Cardiac septum (tissue), 1 donor: ENCODE data around the gene ITGAX. TPM values are rescaled to one million over a fixed set of nuclear protein-coding genes. Genes with fewer than 3 reads are reported as not detected.
A peak's percentile ranks its signal among the peaks of the same experiment; 100 is the strongest.

Experiments
- DNase-seq: peaks from one replicate; pipeline ENCODE4 v3.0.0-alpha.2; 2020; ENCODE audit warnings: low spot score
- intact Hi-C: fragments of 100-400 bp; cut with DNase I; formaldehyde crosslinking; loops from one replicate; pipeline ENCODE4 v1.14.0; 2022
- total RNA-seq: library from RNA; stranded (reverse); fragmentation: NEBNext Ultra II Directional; extraction: Animal tissue kit (Norgen Biotek cat#: 25700); gene quantifications from one replicate; pipeline ENCODE4 v1.2.1, GENCODE V29; 2021
- donor health status: DM: no; HTN: no; CAD: no.

The ITGAX gene
- total RNA-seq, 1 donor from 2014 or later = 5.9 TPM

- DNase-seq = peak; percentile 57
- intact Hi-C loops = no loop called here
These were observed 10.3 kb upstream of the ITGAX start for GRCh38 chr16:31344712-31345111.

- intact Hi-C loops = no loop called here
- peak; percentile 10 for DNase-seq
These were observed 7.5 kb upstream of the ITGAX start for GRCh38 chr16:31347445-31347844.

- DNase-seq = no peak
- intact Hi-C loops = no loop called here
These were observed 6.4 kb upstream of the ITGAX start for GRCh38 chr16:31348579-31348978.

GRCh38 chr16:31350275-31351005, 4.5 kb upstream of the ITGAX start:
- intact Hi-C loops = no loop called here
- DNase-seq = no peak

- intact Hi-C loops = no loop called here
- DNase-seq = no peak
These were observed 3.6 kb upstream of the ITGAX start for GRCh38 chr16:31351246-31351941.

- intact Hi-C loops = no loop called here
- peak; percentile 85 for DNase-seq
These were observed 3.0 kb upstream of the ITGAX start for GRCh38 chr16:31351942-31352325.

GRCh38 chr16:31352376-31353115, 2.4 kb upstream of the ITGAX start:
- intact Hi-C loops = no loop called here
- DNase-seq = peak; percentile 82

- intact Hi-C loops = no loop called here
These were observed 590 bp downstream of the ITGAX start for GRCh38 chr16:31355431-31356100.

GRCh38 chr16:31356566-31357323, 1.8 kb downstream of the ITGAX start:
- peak; percentile 77 for DNase-seq
- intact Hi-C loops = no loop called here

More at GRCh38 chr16:31355431-31356100, 590 bp downstream of the ITGAX start:
- DNase-seq = peak; percentile 50

- DNase-seq = peak; percentile 57
These were observed 2.5 kb downstream of the ITGAX start for GRCh38 chr16:31357324-31358109.

GRCh38 chr16:31360251-31360650, 5.3 kb downstream of the ITGAX start:
- intact Hi-C loops = no loop called here
- peak; percentile 65 for DNase-seq

More at GRCh38 chr16:31357324-31358109, 2.5 kb downstream of the ITGAX start:
- intact Hi-C loops = no loop called here

- intact Hi-C loops = no loop called here
- peak; percentile 62 for DNase-seq
These were observed 6.5 kb downstream of the ITGAX start for GRCh38 chr16:31361201-31362110.

- intact Hi-C loops = no loop called here
- DNase-seq = peak; percentile 50
These were observed 7.8 kb downstream of the ITGAX start for GRCh38 chr16:31362476-31363405.

GRCh38 chr16:31363721-31364120, 8.7 kb downstream of the ITGAX start:
- peak; percentile 44 for DNase-seq
- intact Hi-C loops = no loop called here

GRCh38 chr16:31364421-31364820, 9.4 kb downstream of the ITGAX start:
- DNase-seq = no peak
- intact Hi-C loops = no loop called here

GRCh38 chr16:31365131-31365865, 10.3 kb downstream of the ITGAX start:
- intact Hi-C loops = no loop called here
- peak; percentile 69 for DNase-seq
